Neural cell (in vitro differentiated cells): ENCODE data around the gene ADRA1B. TPM values are rescaled to one million over a fixed set of nuclear protein-coding genes. Genes with fewer than 3 reads are reported as not detected.
A peak's percentile ranks its signal among the peaks of the same experiment; 100 is the strongest.
"Not testable (repeated sequence)": the region's sequence is repeated elsewhere in the genome, so short reads cannot be mapped to it uniquely, and the experiment has no call there.

ENCODE experiments used
- H2AFZ ChIP-seq: fragments of 200-600, 300-800 bp; sonication (generic), shearing (Covaris generic); 2 replicates; pipeline ENCODE4 v1.6.0; 2014; ENCODE audit warnings: low read depth, mild to moderate bottlenecking, antibody characterized with exemption, low read length, moderate library complexity
- H3F3A ChIP-seq: fragments of 200-600 bp; shearing (Covaris generic); 2 replicates; pipeline ENCODE4 v1.6.1; 2016; ENCODE audit warnings: mild to moderate bottlenecking, moderate library complexity, mixed read lengths, antibody characterized with exemption, low read length; ENCODE audit not compliant: insufficient read depth, poor library complexity, severe bottlenecking
- H3K27ac ChIP-seq: fragments of 200-600, 300-800 bp; sonication (generic), shearing (Covaris generic); 2 replicates; pipeline ENCODE4 v1.5.1; 2014; ENCODE audit warnings: mild to moderate bottlenecking, low read length, moderate library complexity
- H3K27me3 ChIP-seq: fragments of 300-800, 200-600 bp; sonication (generic), shearing (Covaris generic); 2 replicates; pipeline ENCODE4 v1.6.0; 2014; ENCODE audit warnings: mild to moderate bottlenecking, low read depth, low read length, moderate library complexity; ENCODE audit not compliant: insufficient read depth
- H3K36me3 ChIP-seq: fragments of 300-800, 200-600 bp; sonication (generic), shearing (Covaris generic); 2 replicates; pipeline ENCODE4 v1.5.1; 2014; ENCODE audit warnings: mild to moderate bottlenecking, antibody characterized with exemption, low read length, moderate library complexity; ENCODE audit not compliant: insufficient read depth
- H3K4me2 ChIP-seq: fragments of 300-800, 200-600 bp; sonication (generic), shearing (Covaris generic); 2 replicates; pipeline ENCODE4 v1.6.0; 2014; ENCODE audit warnings: mild to moderate bottlenecking, low read length
- H3K4me3 ChIP-seq: fragments of 300-800, 200-600 bp; sonication (generic), shearing (Covaris generic); 2 replicates; pipeline ENCODE4 v1.5.1; 2014; ENCODE audit warnings: mild to moderate bottlenecking, low read length, moderate library complexity
- H3K79me2 ChIP-seq: fragments of 200-600 bp; shearing (Covaris generic); replicated peaks from 2 replicates; pipeline ENCODE4 v1.6.0; 2014; ENCODE audit warnings: mild to moderate bottlenecking, low read length, moderate library complexity; ENCODE audit not compliant: insufficient read depth
- H3K9ac ChIP-seq: fragments of 300-800, 200-600 bp; sonication (generic), shearing (Covaris generic); 2 replicates; pipeline ENCODE4 v1.6.1; 2016; ENCODE audit warnings: mild to moderate bottlenecking, low read length, mixed read lengths
- H3K9me2 ChIP-seq: fragments of 200-600 bp; shearing (Covaris generic); 2 replicates; pipeline ENCODE4 v1.6.1; 2016; ENCODE audit warnings: mild to moderate bottlenecking, low read length, mixed read lengths; ENCODE audit not compliant: insufficient read depth
- H3K9me3 ChIP-seq: fragments of 200-600, 300-800 bp; sonication (generic), shearing (Covaris generic); 2 replicates; pipeline ENCODE4 v1.6.1; 2016; ENCODE audit warnings: mild to moderate bottlenecking, mixed run types, low read length, moderate library complexity, mixed read lengths
- H4K20me1 ChIP-seq: fragments of 200-600 bp; shearing (Covaris generic); 2 replicates; pipeline ENCODE4 v1.6.1; 2016; ENCODE audit warnings: mild to moderate bottlenecking, mixed run types; ENCODE audit not compliant: insufficient read depth
- EP300 ChIP-seq: fragments of 450-650 bp; conservative IDR thresholded peaks from 2 replicates; pipeline ENCODE4 v1.6.1; 2014; ENCODE audit warnings: antibody characterized with exemption, mild to moderate bottlenecking, moderate library complexity; ENCODE audit not compliant: poor library complexity, severe bottlenecking
- EZH2 ChIP-seq: fragments of 200-600, 300-800 bp; shearing (Covaris generic), sonication (generic); IDR thresholded peaks from 2 replicates; pipeline ENCODE4 v1.6.1; 2014; ENCODE audit warnings: antibody characterized with exemption, low read length, borderline replicate concordance, mild to moderate bottlenecking; ENCODE audit not compliant: insufficient read depth, poor library complexity, severe bottlenecking
- MXI1 ChIP-seq: fragments of 450-650 bp; conservative IDR thresholded peaks from 2 replicates; pipeline ENCODE4 v1.6.1; 2014; ENCODE audit warnings: antibody characterized with exemption, mild to moderate bottlenecking; ENCODE audit not compliant: poor library complexity, severe bottlenecking
- POLR2AphosphoS5 ChIP-seq: IDR thresholded peaks from 2 replicates; pipeline ENCODE4 v1.6.1; 2012
- RAD21 ChIP-seq: fragments of 450-650 bp; conservative IDR thresholded peaks from 2 replicates; pipeline ENCODE4 v1.6.1; 2014; ENCODE audit warnings: antibody characterized with exemption, mild to moderate bottlenecking, moderate library complexity
- SMC3 ChIP-seq: fragments of 450-650 bp; conservative IDR thresholded peaks from 2 replicates; pipeline ENCODE4 v1.6.1; 2014; ENCODE audit warnings: antibody characterized with exemption, mild to moderate bottlenecking, moderate library complexity; ENCODE audit not compliant: poor library complexity
- TAF1 ChIP-seq: IDR thresholded peaks from 2 replicates; pipeline ENCODE4 v1.6.1; 2012; ENCODE audit warnings: low read depth
- polyA plus RNA-seq: library from polyadenylated mRNA; depleted of rRNA; stranded (reverse); fragments of >200 nt; gene quantifications from 2 replicates; pipeline ENCODE4 v1.2.3, GENCODE V29; 2014
- TF ChIP-seq, protein P1 (sequence below): IDR thresholded peaks from 2 replicates; pipeline ENCODE4 v1.6.1; 2012; ENCODE audit warnings: borderline replicate concordance
- TF ChIP-seq, protein P2 (sequence below): fragments of 450-650 bp; IDR thresholded peaks from 2 replicates; pipeline ENCODE4 v1.5.1; 2014; ENCODE audit warnings: antibody characterized with exemption, mild to moderate bottlenecking, moderate library complexity; ENCODE audit not compliant: poor library complexity, severe bottlenecking

The ADRA1B gene
- polyA plus RNA-seq, 1 donor from 2014 or later: 1.1 TPM

DNA sequence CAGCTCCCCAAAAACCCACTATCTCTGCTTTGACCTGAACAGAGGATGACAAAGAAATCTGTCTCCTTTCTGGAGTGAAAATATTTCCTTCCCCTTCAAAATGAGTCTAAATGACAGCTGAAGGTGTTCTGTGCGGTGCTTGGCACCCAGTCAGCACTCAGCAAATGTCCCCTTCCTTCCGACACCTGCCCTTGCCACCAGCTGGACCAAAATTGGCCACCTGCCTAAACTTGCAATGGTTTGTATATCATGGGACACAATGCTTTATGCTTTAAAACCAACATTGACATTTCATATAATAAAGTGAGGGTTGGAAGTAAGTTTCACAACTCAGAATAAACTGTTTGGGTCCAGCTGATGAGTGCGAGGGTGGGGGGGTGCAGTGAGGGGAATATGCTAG, 85.2 kb downstream of the ADRA1B start:
- Histone ChIP-seq H3K4me2 (no peak overlapping the region), H3K27ac (no peak overlapping the region), H3K9me2 (no peaks in the 10 kb centered on the region), H3K9me3 (no peaks in the 10 kb centered on the region), H3F3A (no peaks in the 10 kb centered on the region), H3K36me3 (no peaks in the 10 kb centered on the region), H4K20me1 (no peaks in the 10 kb centered on the region), H3K79me2 (no peaks in the 10 kb centered on the region), H3K4me3 (no peak overlapping the region), H3K9ac (no peak overlapping the region), H3K27me3 (no peaks in the 10 kb centered on the region), H2AFZ (no peak overlapping the region)
- TF ChIP-seq, protein P1, sequence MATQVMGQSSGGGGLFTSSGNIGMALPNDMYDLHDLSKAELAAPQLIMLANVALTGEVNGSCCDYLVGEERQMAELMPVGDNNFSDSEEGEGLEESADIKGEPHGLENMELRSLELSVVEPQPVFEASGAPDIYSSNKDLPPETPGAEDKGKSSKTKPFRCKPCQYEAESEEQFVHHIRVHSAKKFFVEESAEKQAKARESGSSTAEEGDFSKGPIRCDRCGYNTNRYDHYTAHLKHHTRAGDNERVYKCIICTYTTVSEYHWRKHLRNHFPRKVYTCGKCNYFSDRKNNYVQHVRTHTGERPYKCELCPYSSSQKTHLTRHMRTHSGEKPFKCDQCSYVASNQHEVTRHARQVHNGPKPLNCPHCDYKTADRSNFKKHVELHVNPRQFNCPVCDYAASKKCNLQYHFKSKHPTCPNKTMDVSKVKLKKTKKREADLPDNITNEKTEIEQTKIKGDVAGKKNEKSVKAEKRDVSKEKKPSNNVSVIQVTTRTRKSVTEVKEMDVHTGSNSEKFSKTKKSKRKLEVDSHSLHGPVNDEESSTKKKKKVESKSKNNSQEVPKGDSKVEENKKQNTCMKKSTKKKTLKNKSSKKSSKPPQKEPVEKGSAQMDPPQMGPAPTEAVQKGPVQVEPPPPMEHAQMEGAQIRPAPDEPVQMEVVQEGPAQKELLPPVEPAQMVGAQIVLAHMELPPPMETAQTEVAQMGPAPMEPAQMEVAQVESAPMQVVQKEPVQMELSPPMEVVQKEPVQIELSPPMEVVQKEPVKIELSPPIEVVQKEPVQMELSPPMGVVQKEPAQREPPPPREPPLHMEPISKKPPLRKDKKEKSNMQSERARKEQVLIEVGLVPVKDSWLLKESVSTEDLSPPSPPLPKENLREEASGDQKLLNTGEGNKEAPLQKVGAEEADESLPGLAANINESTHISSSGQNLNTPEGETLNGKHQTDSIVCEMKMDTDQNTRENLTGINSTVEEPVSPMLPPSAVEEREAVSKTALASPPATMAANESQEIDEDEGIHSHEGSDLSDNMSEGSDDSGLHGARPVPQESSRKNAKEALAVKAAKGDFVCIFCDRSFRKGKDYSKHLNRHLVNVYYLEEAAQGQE: no peak
- TF ChIP-seq TAF1 (no peak), MXI1 (no peak), RAD21 (no peak), SMC3 (no peak), EZH2 (no peak), EP300 (no peak), POLR2AphosphoS5 (no peak)
- TF ChIP-seq, protein P2, sequence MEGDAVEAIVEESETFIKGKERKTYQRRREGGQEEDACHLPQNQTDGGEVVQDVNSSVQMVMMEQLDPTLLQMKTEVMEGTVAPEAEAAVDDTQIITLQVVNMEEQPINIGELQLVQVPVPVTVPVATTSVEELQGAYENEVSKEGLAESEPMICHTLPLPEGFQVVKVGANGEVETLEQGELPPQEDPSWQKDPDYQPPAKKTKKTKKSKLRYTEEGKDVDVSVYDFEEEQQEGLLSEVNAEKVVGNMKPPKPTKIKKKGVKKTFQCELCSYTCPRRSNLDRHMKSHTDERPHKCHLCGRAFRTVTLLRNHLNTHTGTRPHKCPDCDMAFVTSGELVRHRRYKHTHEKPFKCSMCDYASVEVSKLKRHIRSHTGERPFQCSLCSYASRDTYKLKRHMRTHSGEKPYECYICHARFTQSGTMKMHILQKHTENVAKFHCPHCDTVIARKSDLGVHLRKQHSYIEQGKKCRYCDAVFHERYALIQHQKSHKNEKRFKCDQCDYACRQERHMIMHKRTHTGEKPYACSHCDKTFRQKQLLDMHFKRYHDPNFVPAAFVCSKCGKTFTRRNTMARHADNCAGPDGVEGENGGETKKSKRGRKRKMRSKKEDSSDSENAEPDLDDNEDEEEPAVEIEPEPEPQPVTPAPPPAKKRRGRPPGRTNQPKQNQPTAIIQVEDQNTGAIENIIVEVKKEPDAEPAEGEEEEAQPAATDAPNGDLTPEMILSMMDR: no peak

DNA sequence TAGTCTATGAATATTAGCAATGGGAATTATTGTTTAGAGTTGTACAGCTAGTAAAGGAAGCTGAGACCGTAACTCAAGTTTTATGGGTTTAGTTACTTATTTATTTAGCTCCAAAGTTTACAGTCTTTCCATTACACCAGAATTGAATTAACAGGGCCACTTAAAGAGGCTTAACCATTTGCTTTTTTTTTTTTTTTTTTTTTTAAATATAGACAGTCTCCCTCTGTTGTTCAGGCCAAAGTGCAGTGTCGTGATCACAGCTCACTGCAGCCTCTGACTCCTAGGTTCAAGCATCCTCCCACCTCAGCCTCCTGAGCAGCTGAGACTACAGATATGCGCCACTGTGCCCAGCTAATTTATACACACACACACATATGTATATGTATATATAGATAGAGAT, 91.2 kb downstream of the ADRA1B start:
- Histone ChIP-seq H2AFZ (no peak overlapping the region), H4K20me1 (no peaks in the 10 kb centered on the region), H3K9ac (no peak overlapping the region), H3K4me3 (no peak overlapping the region), H3K9me2 (no peaks in the 10 kb centered on the region), H3K36me3 (no peaks in the 10 kb centered on the region), H3F3A (no peaks in the 10 kb centered on the region), H3K79me2 (peaks cover 34% of the 10 kb centered on the region), H3K27ac (no peak overlapping the region), H3K4me2 (no peak overlapping the region), H3K27me3 (no peaks in the 10 kb centered on the region), H3K9me3 (no peaks in the 10 kb centered on the region)
- TF ChIP-seq, protein P2: no peak
- TF ChIP-seq MXI1: no peak
- TF ChIP-seq POLR2AphosphoS5: no peak
- no peak for TF ChIP-seq EP300
- TF ChIP-seq EZH2: no peak
- TF ChIP-seq RAD21: no peak
- TF ChIP-seq, protein P1: no peak
- TF ChIP-seq TAF1: no peak
- no peak for TF ChIP-seq SMC3

DNA sequence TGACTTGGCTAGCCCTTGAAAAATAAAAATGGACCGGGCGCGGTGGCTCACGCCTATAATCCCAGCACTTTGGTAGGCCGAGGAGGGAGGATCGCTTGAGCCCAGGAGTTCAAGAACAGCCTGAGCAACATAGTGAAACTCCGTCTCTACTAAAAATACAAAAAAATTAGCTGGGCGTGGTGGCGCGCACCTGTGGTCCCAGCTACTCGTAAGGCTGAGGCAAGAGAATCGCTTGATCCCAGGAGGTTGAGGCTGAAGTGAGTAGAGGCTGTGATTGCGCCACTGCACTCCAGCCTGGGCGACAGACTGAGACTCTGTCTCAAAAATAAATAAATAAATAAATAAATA, 92.2 kb downstream of the ADRA1B start:
- not testable (repeated sequence) for H3K9ac ChIP-seq, H4K20me1 ChIP-seq, H3K36me3 ChIP-seq, H3K9me3 ChIP-seq, H3K4me3 ChIP-seq, H3K4me2 ChIP-seq, H3F3A ChIP-seq, H3K27me3 ChIP-seq, H3K9me2 ChIP-seq, H3K27ac ChIP-seq
- Histone ChIP-seq H3K79me2 (peaks cover 34% of the 10 kb centered on the region), H2AFZ (peak overlapping the region; percentile 23)
